Measurements from ENCODE around the gene RAB3IP.
"Not testable (repeated sequence)": the region's sequence is repeated elsewhere in the genome, so short reads cannot be mapped to it uniquely, and the experiment has no call there.

Gene RAB3IP

GRCh38 chr12:69755302-69755701 is 16.6 kb downstream of the RAB3IP start:
- no peak overlapping the region for H3K4me3 ChIP-seq (ENCODE audit: low read depth, low read length)
- no peak for DNase-seq (ENCODE audit: low read depth)
- no peak for TF ChIP-seq CTCF (IDR thresholded peaks at IDR 0.05; ENCODE audit: control insufficient read depth, extremely low read depth, insufficient read depth)

- DNase-seq (ENCODE audit: low read depth): no peak
- H3K4me3 ChIP-seq (ENCODE audit: low read depth, low read length): no peak overlapping the region
- no peak for TF ChIP-seq CTCF (IDR thresholded peaks at IDR 0.05; ENCODE audit: control insufficient read depth, extremely low read depth, insufficient read depth)
Measured at GRCh38 chr12:69756088-69756755, 17.6 kb downstream of the RAB3IP start.

GRCh38 chr12:69758105-69758504 is 19.4 kb downstream of the RAB3IP start:
- no peak overlapping the region for H3K4me3 ChIP-seq (ENCODE audit: low read depth, low read length)
- DNase-seq (ENCODE audit: low read depth): no peak
- TF ChIP-seq CTCF (IDR thresholded peaks at IDR 0.05; ENCODE audit: control insufficient read depth, extremely low read depth, insufficient read depth): no peak

- H3K4me3 ChIP-seq (ENCODE audit: low read depth, low read length); DNase-seq (ENCODE audit: low read depth): not testable (repeated sequence)
Measured at GRCh38 chr12:69759581-69759980, 20.9 kb downstream of the RAB3IP start.

- H3K4me3 ChIP-seq (ENCODE audit: low read depth, low read length): no peak overlapping the region
- no peak for DNase-seq (ENCODE audit: low read depth)
- TF ChIP-seq CTCF (IDR thresholded peaks at IDR 0.05; ENCODE audit: control insufficient read depth, extremely low read depth, insufficient read depth): no peak
Measured at GRCh38 chr12:69765515-69765914, 26.9 kb downstream of the RAB3IP start.

GRCh38 chr12:69766260-69766659 is 27.6 kb downstream of the RAB3IP start:
- H3K4me3 ChIP-seq (ENCODE audit: low read depth, low read length): no peak overlapping the region
- no peak for DNase-seq (ENCODE audit: low read depth)
- no peak for TF ChIP-seq CTCF (IDR thresholded peaks at IDR 0.05; ENCODE audit: control insufficient read depth, extremely low read depth, insufficient read depth)

- no peak for DNase-seq (ENCODE audit: low read depth)
- TF ChIP-seq CTCF (IDR thresholded peaks at IDR 0.05; ENCODE audit: control insufficient read depth, extremely low read depth, insufficient read depth): peak; percentile 76
- no peak overlapping the region for H3K4me3 ChIP-seq (ENCODE audit: low read depth, low read length)
Measured at GRCh38 chr12:69779928-69780327, 41.3 kb downstream of the RAB3IP start.

Data from LNCaP clone FGC (cell line).